Measurements from ENCODE around the gene GOLGA6D. TPM values are rescaled to one million over a fixed set of nuclear protein-coding genes. Genes with fewer than 3 reads are reported as not detected.

Gene GOLGA6D
- total and polyA plus RNA-seq, 2 of the 8 experiments (the other 6 are each of a cell fraction or from before 2014, with no cell fraction given): 0.27 to 0.69 TPM

DNA sequence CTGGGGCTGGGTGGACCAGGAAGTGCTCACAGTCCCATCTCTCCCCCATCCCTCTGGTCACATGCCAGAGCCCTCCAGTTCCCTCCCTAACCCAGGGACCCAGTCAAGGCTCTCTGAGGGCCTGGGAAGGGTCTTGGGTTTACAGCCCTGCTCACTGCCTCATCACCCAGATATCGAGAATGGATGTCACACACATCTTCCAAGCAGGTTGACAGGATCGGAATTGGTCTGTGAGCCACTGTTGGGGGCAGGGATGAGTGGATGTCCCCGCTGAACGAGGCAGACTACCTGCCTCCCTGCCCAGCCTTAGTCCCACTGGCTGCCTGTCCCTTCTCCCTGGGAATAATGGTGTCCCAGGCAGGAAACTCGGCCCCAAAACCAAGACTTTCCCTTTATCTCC, 44.5 kb upstream of the GOLGA6D start (continued):
- TF ChIP-seq, protein P1, sequence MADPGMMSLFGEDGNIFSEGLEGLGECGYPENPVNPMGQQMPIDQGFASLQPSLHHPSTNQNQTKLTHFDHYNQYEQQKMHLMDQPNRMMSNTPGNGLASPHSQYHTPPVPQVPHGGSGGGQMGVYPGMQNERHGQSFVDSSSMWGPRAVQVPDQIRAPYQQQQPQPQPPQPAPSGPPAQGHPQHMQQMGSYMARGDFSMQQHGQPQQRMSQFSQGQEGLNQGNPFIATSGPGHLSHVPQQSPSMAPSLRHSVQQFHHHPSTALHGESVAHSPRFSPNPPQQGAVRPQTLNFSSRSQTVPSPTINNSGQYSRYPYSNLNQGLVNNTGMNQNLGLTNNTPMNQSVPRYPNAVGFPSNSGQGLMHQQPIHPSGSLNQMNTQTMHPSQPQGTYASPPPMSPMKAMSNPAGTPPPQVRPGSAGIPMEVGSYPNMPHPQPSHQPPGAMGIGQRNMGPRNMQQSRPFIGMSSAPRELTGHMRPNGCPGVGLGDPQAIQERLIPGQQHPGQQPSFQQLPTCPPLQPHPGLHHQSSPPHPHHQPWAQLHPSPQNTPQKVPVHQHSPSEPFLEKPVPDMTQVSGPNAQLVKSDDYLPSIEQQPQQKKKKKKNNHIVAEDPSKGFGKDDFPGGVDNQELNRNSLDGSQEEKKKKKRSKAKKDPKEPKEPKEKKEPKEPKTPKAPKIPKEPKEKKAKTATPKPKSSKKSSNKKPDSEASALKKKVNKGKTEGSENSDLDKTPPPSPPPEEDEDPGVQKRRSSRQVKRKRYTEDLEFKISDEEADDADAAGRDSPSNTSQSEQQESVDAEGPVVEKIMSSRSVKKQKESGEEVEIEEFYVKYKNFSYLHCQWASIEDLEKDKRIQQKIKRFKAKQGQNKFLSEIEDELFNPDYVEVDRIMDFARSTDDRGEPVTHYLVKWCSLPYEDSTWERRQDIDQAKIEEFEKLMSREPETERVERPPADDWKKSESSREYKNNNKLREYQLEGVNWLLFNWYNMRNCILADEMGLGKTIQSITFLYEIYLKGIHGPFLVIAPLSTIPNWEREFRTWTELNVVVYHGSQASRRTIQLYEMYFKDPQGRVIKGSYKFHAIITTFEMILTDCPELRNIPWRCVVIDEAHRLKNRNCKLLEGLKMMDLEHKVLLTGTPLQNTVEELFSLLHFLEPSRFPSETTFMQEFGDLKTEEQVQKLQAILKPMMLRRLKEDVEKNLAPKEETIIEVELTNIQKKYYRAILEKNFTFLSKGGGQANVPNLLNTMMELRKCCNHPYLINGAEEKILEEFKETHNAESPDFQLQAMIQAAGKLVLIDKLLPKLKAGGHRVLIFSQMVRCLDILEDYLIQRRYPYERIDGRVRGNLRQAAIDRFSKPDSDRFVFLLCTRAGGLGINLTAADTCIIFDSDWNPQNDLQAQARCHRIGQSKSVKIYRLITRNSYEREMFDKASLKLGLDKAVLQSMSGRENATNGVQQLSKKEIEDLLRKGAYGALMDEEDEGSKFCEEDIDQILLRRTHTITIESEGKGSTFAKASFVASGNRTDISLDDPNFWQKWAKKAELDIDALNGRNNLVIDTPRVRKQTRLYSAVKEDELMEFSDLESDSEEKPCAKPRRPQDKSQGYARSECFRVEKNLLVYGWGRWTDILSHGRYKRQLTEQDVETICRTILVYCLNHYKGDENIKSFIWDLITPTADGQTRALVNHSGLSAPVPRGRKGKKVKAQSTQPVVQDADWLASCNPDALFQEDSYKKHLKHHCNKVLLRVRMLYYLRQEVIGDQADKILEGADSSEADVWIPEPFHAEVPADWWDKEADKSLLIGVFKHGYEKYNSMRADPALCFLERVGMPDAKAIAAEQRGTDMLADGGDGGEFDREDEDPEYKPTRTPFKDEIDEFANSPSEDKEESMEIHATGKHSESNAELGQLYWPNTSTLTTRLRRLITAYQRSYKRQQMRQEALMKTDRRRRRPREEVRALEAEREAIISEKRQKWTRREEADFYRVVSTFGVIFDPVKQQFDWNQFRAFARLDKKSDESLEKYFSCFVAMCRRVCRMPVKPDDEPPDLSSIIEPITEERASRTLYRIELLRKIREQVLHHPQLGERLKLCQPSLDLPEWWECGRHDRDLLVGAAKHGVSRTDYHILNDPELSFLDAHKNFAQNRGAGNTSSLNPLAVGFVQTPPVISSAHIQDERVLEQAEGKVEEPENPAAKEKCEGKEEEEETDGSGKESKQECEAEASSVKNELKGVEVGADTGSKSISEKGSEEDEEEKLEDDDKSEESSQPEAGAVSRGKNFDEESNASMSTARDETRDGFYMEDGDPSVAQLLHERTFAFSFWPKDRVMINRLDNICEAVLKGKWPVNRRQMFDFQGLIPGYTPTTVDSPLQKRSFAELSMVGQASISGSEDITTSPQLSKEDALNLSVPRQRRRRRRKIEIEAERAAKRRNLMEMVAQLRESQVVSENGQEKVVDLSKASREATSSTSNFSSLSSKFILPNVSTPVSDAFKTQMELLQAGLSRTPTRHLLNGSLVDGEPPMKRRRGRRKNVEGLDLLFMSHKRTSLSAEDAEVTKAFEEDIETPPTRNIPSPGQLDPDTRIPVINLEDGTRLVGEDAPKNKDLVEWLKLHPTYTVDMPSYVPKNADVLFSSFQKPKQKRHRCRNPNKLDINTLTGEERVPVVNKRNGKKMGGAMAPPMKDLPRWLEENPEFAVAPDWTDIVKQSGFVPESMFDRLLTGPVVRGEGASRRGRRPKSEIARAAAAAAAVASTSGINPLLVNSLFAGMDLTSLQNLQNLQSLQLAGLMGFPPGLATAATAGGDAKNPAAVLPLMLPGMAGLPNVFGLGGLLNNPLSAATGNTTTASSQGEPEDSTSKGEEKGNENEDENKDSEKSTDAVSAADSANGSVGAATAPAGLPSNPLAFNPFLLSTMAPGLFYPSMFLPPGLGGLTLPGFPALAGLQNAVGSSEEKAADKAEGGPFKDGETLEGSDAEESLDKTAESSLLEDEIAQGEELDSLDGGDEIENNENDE (IDR thresholded peaks at IDR 0.05; ENCODE audit: insufficient replicate concordance, low read length): no peak
- TF ChIP-seq POU5F1 (IDR thresholded peaks at IDR 0.05; ENCODE audit: low read depth, low read length) (no peak), HDAC6 (IDR thresholded peaks at IDR 0.05; ENCODE audit: low read depth, low read length) (no peak), EGR1 (IDR thresholded peaks at IDR 0.05; ENCODE audit: borderline replicate concordance, low read depth, low read length) (no peak), POLR2AphosphoS5 (IDR thresholded peaks at IDR 0.05; ENCODE audit: low read depth, low read length) (no peak), EZH2 (IDR thresholded peaks at IDR 0.05; ENCODE audit: low read depth, low read length, severe bottlenecking) (no peak), ZNF274 (IDR thresholded peaks at IDR 0.05; ENCODE audit: borderline replicate concordance, extremely low read depth, low read length) (no peak), TCF12 (IDR thresholded peaks at IDR 0.05; ENCODE audit: low read depth, low read length) (no peak), KDM5A (IDR thresholded peaks at IDR 0.05; ENCODE audit: low read length) (no peak), TAF7 (optimal IDR thresholded peaks at IDR 0.05; ENCODE audit: borderline replicate concordance, low read depth, low read length) (no peak), FOSL1 (IDR thresholded peaks at IDR 0.05; ENCODE audit: insufficient read depth, low read depth, low read length) (no peak), SP2 (IDR thresholded peaks at IDR 0.05; ENCODE audit: low read length) (no peak), JUN (IDR thresholded peaks at IDR 0.05; ENCODE audit: low read depth, low read length) (no peak)

Data from H1 (cell line).